Nucleus accumbens (tissue), 56 donors: ENCODE data around the gene SSBP2.
"Not testable (repeated sequence)": the region's sequence is repeated elsewhere in the genome, so short reads cannot be mapped to it uniquely, and the experiment has no call there.

Source experiments
- DNase-seq, 56 donors: peaks; one replicate each; lab custom pipeline; 2025; lab: John Stamatoyannopoulos, UW

Gene SSBP2

GRCh38 chr5:81486711-81487110 is 264.2 kb downstream of the SSBP2 start:
- DNase-seq = no peak

- no peak for DNase-seq
Observed at GRCh38 chr5:81482595-81482994, 268.3 kb downstream of the SSBP2 start.

GRCh38 chr5:81473395-81473794 is 277.5 kb downstream of the SSBP2 start:
- DNase-seq = not testable (repeated sequence)

- DNase-seq = no peak
Observed at GRCh38 chr5:81469676-81470075, 281.2 kb downstream of the SSBP2 start.

- DNase-seq = no peak
Observed at GRCh38 chr5:81450940-81451339, 300.0 kb downstream of the SSBP2 start.

GRCh38 chr5:81435023-81435422 is 315.9 kb downstream of the SSBP2 start:
- DNase-seq = no peak

- no peak for DNase-seq
Observed at GRCh38 chr5:81429985-81430384, 320.9 kb downstream of the SSBP2 start.

- DNase-seq = no peak
Observed at GRCh38 chr5:81429363-81429762, 321.5 kb downstream of the SSBP2 start.

GRCh38 chr5:81428861-81429260 is 322.0 kb downstream of the SSBP2 start:
- no peak for DNase-seq

GRCh38 chr5:81428446-81428845 is 322.5 kb downstream of the SSBP2 start:
- no peak for DNase-seq

- DNase-seq = no peak
Observed at GRCh38 chr5:81427566-81427965, 323.3 kb downstream of the SSBP2 start.

GRCh38 chr5:81426359-81427030 is 324.4 kb downstream of the SSBP2 start:
- DNase-seq = peak in 2 of 56 donors; percentile 2 to 4

- DNase-seq = no peak
Observed at GRCh38 chr5:81425569-81425968, 325.3 kb downstream of the SSBP2 start.

GRCh38 chr5:81424728-81425127 is 326.2 kb downstream of the SSBP2 start:
- no peak for DNase-seq

- no peak for DNase-seq
Observed at GRCh38 chr5:81422671-81423070, 328.2 kb downstream of the SSBP2 start.

GRCh38 chr5:81420039-81420667 is 330.7 kb downstream of the SSBP2 start:
- DNase-seq = peak in 3 of 56 donors; percentile 20 to 31 (median 25)

GRCh38 chr5:81418606-81419005 is 332.3 kb downstream of the SSBP2 start:
- DNase-seq = no peak

- no peak for DNase-seq
Observed at GRCh38 chr5:81417052-81417451, 333.8 kb downstream of the SSBP2 start.

GRCh38 chr5:81409896-81410295 is 341.0 kb downstream of the SSBP2 start:
- DNase-seq = no peak

- DNase-seq = no peak
Observed at GRCh38 chr5:81409361-81409760, 341.5 kb downstream of the SSBP2 start.

GRCh38 chr5:81408496-81408895 is 342.4 kb downstream of the SSBP2 start:
- DNase-seq = no peak

- DNase-seq = not testable (repeated sequence)
Observed at GRCh38 chr5:81407811-81408210, 343.1 kb downstream of the SSBP2 start.
